Activated T-helper 9 cell treated with anti-CD3 and anti-CD28 coated beads, Interleukin-2, amount 50 U/mL, for 16 hours (primary cell): ENCODE data around the gene NFE2L3.
"Not testable (repeated sequence)": the region's sequence is repeated elsewhere in the genome, so short reads cannot be mapped to it uniquely, and the experiment has no call there.

Experiments
- DNase-seq: peaks from one replicate; pipeline ENCODE4 v3.0.0-alpha.2; 2020; ENCODE audit warnings: low read depth

Gene NFE2L3

GRCh38 chr7:26168458-26169023 lies 16.5 kb downstream of the NFE2L3 start:
- DNase-seq = no peak

DNA sequence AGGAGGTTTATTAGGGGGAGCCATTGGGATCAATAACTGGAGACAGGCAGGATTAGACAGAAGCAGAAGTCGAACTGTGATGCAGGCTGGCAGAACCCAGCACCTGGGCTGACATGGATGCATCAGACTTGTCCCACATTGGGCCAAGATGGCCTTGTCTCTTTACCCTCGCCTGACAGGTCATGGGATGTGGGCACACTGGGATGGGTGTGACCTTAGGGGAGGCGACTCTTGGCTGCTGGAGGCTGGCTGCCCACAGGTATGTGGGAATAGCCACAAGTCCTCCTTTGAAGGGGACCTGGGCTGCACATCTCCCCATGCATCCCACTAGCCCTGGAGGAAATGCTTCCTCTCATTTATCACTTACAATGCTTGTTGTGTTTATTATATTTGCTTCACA lies 17.3 kb downstream of the NFE2L3 start:
- DNase-seq = no peak

- no peak for DNase-seq
Observed at GRCh38 chr7:26170663-26171062, 18.7 kb downstream of the NFE2L3 start.

DNA sequence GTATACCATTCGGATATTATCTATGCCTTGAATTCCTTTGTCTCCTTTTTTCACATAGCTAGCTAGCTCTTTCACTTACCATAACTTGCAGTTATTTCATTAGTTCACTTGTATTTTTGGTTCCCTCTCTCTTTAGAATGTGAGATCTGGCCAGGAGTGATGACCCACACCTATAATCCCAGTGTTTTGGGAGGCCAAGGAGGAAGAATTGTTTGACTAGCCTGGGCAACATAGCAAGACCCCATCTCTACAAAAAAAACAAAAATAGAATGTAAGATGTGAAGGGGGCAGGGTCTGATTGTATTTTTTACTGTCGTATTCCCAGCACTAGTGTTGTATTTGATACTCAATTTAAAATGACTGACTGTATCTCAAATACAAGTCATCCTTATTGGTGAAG lies 19.6 kb downstream of the NFE2L3 start:
- DNase-seq = no peak

DNA sequence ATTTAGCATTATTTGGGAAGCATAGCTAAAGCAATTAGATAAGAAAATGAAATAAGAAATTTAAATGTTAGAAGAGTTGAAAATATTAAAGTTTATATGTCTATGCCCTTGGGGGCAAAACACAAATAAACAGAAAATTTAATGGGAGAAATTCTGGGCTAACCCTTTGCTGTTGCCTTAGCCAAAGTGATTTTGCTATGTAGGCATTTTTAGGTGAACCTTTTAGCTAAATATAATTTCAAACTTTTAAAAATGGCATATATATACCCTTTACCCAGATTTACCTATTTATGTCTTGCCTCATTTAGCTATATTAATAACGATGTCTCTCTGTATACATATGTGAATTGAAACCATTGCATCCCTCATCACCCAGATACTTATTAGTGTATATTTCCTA lies 20.1 kb downstream of the NFE2L3 start:
- no peak for DNase-seq

GRCh38 chr7:26175903-26176302 lies 23.9 kb downstream of the NFE2L3 start:
- not testable (repeated sequence) for DNase-seq

GRCh38 chr7:26176696-26177095 lies 24.7 kb downstream of the NFE2L3 start:
- DNase-seq = not testable (repeated sequence)

DNA sequence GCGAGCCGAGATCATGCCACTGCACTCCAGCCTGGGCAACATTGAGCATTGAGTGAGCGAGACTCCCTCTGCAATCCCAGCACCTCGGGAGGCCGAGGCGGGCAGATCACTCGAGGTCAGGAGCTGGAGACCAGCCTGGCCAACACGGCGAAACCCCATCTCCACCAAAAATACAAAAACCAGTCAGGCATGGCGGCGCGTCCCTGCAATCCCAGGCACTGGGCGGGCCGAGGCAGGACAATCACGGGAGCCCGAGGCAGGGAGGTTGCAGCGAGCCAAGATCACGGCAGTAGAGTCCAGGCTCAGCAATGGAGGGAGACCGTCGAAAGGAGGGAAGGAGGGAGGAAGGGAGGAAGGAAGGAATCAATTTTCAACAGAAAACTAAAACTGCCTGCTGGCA lies 25.3 kb downstream of the NFE2L3 start:
- not testable (repeated sequence) for DNase-seq

DNA sequence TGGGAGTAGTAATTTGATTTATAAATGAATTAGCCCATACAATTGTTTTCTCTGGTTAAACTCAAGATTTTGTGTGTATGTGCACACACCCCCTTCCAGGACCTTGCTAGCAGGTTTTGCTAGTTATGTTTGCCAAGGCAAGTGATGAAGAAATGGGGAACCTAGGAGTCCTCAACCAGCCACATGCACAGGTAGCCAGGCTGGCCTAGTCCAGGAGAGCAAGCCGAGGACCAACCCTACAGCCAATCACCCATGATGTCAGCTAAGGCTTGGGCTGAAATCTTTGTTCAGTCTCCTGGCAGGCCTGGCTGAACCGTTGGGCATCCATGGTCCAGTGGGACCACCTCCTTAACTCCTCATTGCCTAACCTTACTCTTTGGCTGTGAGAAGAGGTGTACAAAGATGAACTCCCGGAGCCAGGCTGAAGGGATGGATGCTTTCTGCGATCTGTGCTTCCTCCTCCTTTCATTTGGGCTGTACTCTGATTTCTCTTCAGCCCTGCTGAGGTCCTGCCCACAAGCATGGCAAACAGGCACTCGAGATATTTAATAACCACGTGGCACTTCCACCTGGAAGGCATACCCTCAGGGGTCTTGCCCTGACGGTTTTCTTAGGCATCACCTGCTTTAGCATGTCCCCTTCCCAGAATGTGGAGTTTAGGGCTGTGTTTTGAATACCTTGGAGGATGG lies 26.4 kb downstream of the NFE2L3 start:
- no peak for DNase-seq

- no peak for DNase-seq
Observed at GRCh38 chr7:26179422-26179821, 27.4 kb downstream of the NFE2L3 start.

GRCh38 chr7:26179826-26180497 lies 28.0 kb downstream of the NFE2L3 start:
- no peak for DNase-seq

DNA sequence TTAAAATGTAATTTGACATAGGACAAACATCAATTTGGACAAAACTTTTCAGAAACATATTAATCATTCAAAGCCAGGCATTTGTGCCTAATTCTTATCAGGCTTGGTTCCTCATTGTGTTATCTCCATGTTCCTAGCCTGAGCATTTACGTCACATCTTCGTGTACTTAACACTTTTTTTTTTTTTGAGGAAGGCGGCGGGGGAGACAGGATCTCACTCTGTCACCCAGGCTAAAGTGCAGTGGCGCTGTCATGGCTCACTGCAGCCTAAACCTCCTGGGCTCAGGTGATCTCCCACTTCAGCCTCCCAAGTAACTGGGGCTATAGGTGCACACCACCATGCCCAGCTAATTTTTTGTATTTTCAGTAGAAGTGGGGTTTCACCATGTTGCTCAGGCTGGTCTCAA lies 28.8 kb downstream of the NFE2L3 start:
- DNase-seq = no peak

DNA sequence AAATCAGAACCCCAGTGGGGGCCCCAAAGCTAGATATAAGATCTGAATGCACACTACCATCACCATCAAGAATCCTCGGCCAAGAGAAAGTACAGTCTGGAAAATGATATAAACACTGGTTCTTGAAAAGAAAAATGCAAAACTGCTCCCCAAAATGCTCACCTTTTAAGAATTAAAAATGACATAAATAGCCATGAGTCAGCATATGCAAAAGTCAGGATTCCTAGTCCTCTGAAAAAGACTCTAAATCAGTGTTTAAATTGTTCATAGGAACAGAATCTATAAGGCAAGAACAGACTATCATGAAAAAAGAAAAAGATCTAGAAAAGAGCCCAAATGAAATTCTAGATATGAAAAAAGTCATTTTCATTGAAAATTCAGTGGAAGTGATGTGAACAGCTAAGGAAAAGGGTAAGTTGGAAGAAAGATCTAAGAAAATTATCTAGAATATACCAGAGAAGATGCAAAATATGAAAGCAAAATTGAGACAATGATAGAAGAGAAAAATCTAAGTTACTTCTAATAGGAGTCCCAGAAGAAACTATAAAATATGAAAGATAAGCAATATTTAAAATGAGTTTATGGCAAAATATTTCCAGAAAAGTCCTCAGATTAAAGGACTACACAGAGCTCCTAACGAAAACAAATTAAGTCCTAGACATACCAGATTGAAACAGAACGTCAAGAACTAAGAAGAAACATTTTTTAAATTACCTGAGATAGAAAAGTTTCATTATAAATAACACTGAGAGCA lies 29.7 kb downstream of the NFE2L3 start:
- DNase-seq = no peak

- no peak for DNase-seq
Observed at GRCh38 chr7:26182283-26182682, 30.3 kb downstream of the NFE2L3 start.

DNA sequence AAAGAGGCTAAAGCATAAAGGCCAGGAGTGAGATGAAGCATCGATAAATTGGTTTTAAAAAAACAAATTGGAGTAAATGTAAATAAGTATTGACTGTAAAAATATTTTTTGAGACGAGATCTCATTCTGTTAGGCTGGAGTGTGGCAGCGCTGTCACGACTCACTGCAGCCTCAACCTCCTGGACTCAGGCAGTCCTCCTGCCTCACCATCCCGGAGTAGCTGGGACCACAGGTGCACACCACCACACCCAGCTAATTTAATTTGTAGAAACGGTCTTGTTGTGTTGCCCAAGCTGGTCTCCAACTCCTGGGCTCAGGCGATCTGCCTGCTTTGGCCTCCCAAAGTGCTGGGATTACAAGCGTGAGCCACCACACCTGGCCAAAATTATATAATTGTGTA lies 30.7 kb downstream of the NFE2L3 start:
- no peak for DNase-seq

DNA sequence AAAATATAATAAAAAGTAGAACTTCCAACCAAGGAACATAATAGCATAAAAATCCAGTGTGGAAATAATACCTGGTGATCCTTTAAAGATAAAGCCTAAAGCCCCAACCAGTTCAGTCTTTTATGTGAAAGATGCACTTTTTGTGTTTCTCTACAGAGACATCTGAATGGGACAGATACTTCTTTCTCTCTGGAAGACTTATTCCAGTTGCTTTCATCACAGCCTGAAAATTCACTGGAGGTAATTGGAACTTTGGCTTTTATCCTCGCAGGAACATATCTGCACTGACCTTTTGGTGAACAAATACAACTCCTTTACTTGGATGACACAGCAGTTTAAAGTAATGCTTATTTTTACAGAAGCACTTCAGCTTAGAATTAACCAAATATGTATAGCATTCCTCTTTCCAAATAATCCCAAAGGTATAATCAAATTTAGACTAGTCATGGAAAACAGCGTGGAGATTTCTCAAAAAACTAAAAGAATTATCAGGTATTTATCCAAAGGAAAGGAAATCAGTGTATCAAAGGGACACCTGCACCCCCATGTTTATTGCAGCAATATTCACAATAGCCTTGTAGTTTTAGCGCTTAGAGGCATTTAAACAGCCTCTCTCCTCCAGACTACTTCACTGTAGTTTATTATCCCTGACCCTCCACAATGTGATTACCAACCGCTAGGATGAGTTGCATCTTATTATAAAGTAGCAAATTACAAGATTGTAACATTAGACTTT lies 31.7 kb downstream of the NFE2L3 start:
- no peak for DNase-seq

DNA sequence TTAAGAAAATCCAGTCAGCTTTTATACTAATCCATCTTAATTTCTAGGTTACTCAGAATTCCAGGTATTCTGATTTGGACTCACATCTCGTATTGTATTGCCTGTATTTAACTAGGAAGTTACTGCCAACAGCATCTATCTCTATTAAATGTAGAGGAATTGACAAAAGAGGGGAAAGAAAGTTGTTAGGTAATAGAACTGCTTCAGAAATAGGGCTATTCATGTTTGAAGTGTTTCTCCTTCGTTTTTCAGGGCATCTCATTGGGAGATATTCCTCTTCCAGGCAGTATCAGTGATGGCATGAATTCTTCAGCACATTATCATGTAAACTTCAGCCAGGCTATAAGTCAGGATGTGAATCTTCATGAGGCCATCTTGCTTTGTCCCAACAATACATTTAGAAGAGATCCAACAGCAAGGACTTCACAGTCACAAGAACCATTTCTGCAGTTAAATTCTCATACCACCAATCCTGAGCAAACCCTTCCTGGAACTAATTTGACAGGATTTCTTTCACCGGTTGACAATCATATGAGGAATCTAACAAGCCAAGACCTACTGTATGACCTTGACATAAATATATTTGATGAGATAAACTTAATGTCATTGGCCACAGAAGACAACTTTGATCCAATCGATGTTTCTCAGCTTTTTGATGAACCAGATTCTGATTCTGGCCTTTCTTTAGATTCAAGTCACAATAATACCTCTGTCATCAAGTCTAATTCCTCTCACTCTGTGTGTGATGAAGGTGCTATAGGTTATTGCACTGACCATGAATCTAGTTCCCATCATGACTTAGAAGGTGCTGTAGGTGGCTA lies 32.5 kb downstream of the NFE2L3 start:
- DNase-seq = not testable (repeated sequence)

- no peak for DNase-seq
Observed at GRCh38 chr7:26185131-26185843, 33.3 kb downstream of the NFE2L3 start.

- no peak for DNase-seq
Observed at GRCh38 chr7:26185844-26186180, 33.8 kb downstream of the NFE2L3 start.
